Measurements from ENCODE around the gene MAPKAPK3. TPM values are rescaled to one million over a fixed set of nuclear protein-coding genes. Genes with fewer than 3 reads are reported as not detected.

MAPKAPK3 gene
- total and polyA plus RNA-seq, 2 donors (not counting 3 experiments of a cell fraction or from before 2014, with no cell fraction given) = 21.3 to 30.5 TPM

GRCh38 chr3:50581459-50581842 lies 35.5 kb upstream of the MAPKAPK3 start:
- Histone ChIP-seq H3K27ac (ENCODE audit: insufficient read depth, low read depth, low read length) (no peak overlapping the region), H3K4me2 (ENCODE audit: insufficient read depth, low read length) (no peak overlapping the region), H3K9me3 (replicated peaks; ENCODE audit: control insufficient read depth, insufficient read depth, low read length) (no peaks in the 10 kb centered on the region), H2AFZ (ENCODE audit: low read depth, low read length) (no peak overlapping the region), H3K27me3 (ENCODE audit: control insufficient read depth in 2 of 2, insufficient read depth in 2 of 2, low read length in 2 of 2) (no peaks in the 10 kb centered on the region), H3K36me3 (ENCODE audit: control insufficient read depth in 2 of 2, extremely low read depth in 1 of 2, insufficient read depth in 2 of 2, low read length in 2 of 2) (peaks cover 0 to 3% of the 10 kb centered on the region in 2 experiments), H3K9ac (replicated peaks; ENCODE audit: extremely low read depth, insufficient read depth, low read length) (no peak overlapping the region), H3K4me3 (replicated peaks in 1 of 3; ENCODE audit: insufficient read depth in 1 of 3, low read depth in 1 of 3, low read length in 3 of 3) (no peak overlapping the region), H3K9me1 (replicated peaks; ENCODE audit: control insufficient read depth, extremely low read depth, insufficient read depth, low read length) (no peaks in the 10 kb centered on the region), H3K4me1 (ENCODE audit: control insufficient read depth, extremely low read depth, insufficient read depth, low read length) (no peaks in the 10 kb centered on the region), H4K20me1 (replicated peaks; ENCODE audit: control insufficient read depth, extremely low read depth, insufficient read depth, low read length) (no peaks in the 10 kb centered on the region), H3K79me2 (ENCODE audit: control insufficient read depth, insufficient read depth, low read length) (no peaks in the 10 kb centered on the region)
- TF ChIP-seq POLR2A (IDR thresholded peaks at IDR 0.05; ENCODE audit: low read depth, low read length) (no peak), CTCF (IDR thresholded peaks at IDR 0.05; ENCODE audit: extremely low read depth in 1 of 2, insufficient read depth in 1 of 2, low read depth in 1 of 2, low read length in 2 of 2) (no peak), GATA2 (IDR thresholded peaks at IDR 0.05; ENCODE audit: insufficient read depth, insufficient read length, low read depth, low read length) (no peak), POLR2AphosphoS5 (IDR thresholded peaks at IDR 0.05; ENCODE audit: insufficient read depth, low read depth, low read length) (no peak), MYC (IDR thresholded peaks at IDR 0.05; ENCODE audit: low read depth, low read length) (no peak), FOS (IDR thresholded peaks at IDR 0.05; ENCODE audit: borderline replicate concordance, insufficient read depth, low read length) (no peak), MAX (IDR thresholded peaks at IDR 0.05; ENCODE audit: insufficient read depth, insufficient read length) (no peak), JUN (IDR thresholded peaks at IDR 0.05; ENCODE audit: borderline replicate concordance, insufficient read depth, insufficient read length, low read depth) (no peak), EZH2 (IDR thresholded peaks at IDR 0.05; ENCODE audit: borderline replicate concordance, low read depth, low read length, severe bottlenecking) (no peak)
- intact Hi-C loops (cut with micrococcal nuclease) (no loop called here), dilution Hi-C loops (cut with MboI; ENCODE audit: extremely low pct_ligation_motif_present, low sequenced_read_pairs) (no loop called here)
- no TSS peak for BruUV-seq (replicated peaks)
- CTCF ChIA-PET = interaction anchor here (0.8 to 1.5 kb wide), 4 partner anchors 17 to 39 kb away, joined by 3 to 7 read pairs (median 4); partner anchors contain the start of gene CISH
- POLR2A ChIA-PET = interaction anchor here (1.2 kb wide), 1 partner anchor 17 kb away, joined by 3 read pairs; no protein-coding TSS in a partner anchor
- FAIRE-seq = no peak
- no peak for DNase-seq (ENCODE audit: low read depth, low spot score)

Data from endothelial cell of umbilical vein (primary cell).